Measurements from ENCODE around the gene OGDHL. TPM values are rescaled to one million over a fixed set of nuclear protein-coding genes. Genes with fewer than 3 reads are reported as not detected.
"Not testable (repeated sequence)": the region's sequence is repeated elsewhere in the genome, so short reads cannot be mapped to it uniquely, and the experiment has no call there.

OGDHL gene
- total and polyA plus RNA-seq, 2 experiments from 2014 or later: 25.8 to 44.6 TPM

DNA sequence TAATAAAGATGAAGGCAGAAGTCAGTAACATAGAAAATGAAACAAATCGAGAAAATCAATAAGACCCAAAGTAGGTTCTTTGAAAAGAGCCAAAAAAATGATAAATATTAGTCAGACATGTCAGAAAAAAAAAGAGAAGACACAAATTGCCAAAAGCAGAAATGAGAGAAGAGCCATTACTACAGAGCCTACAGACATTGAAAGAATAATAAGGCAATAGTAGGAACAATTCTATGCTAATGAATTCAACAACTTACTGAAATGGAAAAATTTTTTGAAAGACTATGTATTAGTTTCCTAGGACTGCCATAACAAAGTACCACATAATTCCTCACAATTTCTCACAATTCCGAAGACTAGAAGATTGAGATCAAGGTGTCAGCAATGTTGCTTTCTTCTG is 35.5 kb downstream of the OGDHL start:
- Histone ChIP-seq H3K27ac (no peak overlapping the region), H3K36me3 (no peaks in the 10 kb centered on the region), H3K9me3 (ENCODE audit: low read depth) (no peaks in the 10 kb centered on the region), H3K4me1 (ENCODE audit: low read depth) (no peaks in the 10 kb centered on the region), H3K27me3 (no peaks in the 10 kb centered on the region), H3K4me3 (no peak overlapping the region)
- TF ChIP-seq, protein P1, sequence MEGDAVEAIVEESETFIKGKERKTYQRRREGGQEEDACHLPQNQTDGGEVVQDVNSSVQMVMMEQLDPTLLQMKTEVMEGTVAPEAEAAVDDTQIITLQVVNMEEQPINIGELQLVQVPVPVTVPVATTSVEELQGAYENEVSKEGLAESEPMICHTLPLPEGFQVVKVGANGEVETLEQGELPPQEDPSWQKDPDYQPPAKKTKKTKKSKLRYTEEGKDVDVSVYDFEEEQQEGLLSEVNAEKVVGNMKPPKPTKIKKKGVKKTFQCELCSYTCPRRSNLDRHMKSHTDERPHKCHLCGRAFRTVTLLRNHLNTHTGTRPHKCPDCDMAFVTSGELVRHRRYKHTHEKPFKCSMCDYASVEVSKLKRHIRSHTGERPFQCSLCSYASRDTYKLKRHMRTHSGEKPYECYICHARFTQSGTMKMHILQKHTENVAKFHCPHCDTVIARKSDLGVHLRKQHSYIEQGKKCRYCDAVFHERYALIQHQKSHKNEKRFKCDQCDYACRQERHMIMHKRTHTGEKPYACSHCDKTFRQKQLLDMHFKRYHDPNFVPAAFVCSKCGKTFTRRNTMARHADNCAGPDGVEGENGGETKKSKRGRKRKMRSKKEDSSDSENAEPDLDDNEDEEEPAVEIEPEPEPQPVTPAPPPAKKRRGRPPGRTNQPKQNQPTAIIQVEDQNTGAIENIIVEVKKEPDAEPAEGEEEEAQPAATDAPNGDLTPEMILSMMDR (IDR thresholded peaks at IDR 0.05; ENCODE audit: low read depth, low read length): no peak
- DNase-seq (ENCODE audit: low read depth in 1 of 2, low spot score in 1 of 2): no peak

DNA sequence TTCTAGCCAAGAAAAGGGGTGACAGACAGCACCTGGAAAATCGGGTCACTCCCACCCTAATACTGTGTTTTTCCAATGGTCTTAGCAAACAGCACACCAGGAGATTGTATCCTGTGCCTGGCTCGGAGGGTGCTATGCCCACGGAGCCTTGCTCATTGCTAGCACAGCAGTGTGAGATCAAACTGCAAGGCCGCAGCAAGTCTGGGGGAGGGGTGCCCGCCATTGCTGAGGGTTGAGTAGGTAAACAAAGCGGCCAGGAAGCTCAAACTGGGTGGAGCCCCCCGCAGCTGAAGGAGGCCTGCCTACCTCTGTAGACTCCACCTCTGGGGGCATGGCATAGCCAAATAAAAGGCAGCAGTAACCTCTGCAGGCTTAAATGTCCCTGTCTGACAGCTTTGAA is 47.0 kb downstream of the OGDHL start:
- H3K36me3 ChIP-seq; H3K4me1 ChIP-seq (ENCODE audit: low read depth); H3K27ac ChIP-seq: not testable (repeated sequence)

DNA sequence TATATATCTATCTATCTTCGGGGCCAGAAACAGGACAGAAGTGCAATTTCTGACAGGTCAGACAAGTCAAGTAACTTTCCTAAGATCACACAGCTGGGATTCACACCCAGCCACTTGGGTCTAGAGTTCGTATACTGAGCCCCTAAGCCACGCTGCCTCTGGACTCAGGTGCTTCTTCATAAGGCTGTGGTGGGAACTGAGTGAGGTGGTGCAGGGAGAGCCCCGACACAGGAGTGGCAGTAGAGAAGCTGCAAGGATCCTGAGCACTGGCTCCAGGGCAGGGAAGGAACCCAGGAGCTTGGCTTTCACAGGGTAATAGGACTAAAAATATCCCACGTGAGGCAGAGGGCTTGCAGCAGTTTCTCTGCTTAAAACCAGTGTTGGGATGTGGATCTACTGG is 48.9 kb downstream of the OGDHL start:
- Histone ChIP-seq H3K27ac (no peak overlapping the region), H3K27me3 (no peaks in the 10 kb centered on the region), H3K4me3 (no peak overlapping the region), H3K4me1 (ENCODE audit: low read depth) (no peaks in the 10 kb centered on the region), H3K9me3 (ENCODE audit: low read depth) (no peaks in the 10 kb centered on the region), H3K36me3 (no peaks in the 10 kb centered on the region)
- DNase-seq (ENCODE audit: low read depth in 1 of 2, low spot score in 1 of 2): no peak
- TF ChIP-seq, protein P1 (IDR thresholded peaks at IDR 0.05; ENCODE audit: low read depth, low read length): no peak

More for the DNA sequence above, 47.0 kb downstream of the OGDHL start:
- DNase-seq (ENCODE audit: low read depth in 1 of 2, low spot score in 1 of 2); H3K27me3 ChIP-seq; H3K4me3 ChIP-seq; H3K9me3 ChIP-seq (ENCODE audit: low read depth): not testable (repeated sequence)

DNA sequence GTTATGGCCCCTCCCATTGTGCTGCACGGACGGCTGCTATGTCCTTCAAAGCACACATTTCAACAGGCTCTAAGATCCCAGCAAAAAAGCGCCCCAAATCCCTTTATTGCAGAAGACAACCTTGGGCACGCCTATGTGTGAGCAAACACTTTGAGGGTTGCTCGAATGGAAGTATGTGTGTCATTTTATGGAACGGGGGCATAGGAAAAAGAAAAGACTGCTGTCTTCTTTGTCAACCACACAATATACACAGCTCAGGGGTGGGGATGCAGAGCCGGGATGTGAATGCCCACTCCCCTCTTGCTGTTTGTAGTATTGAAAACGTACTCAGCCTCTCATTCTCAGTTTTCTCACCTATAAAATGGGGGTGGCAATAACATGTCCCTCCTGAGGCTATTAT is 50.6 kb downstream of the OGDHL start:
- no peak overlapping the region for H3K4me3 ChIP-seq
- no peak for DNase-seq (ENCODE audit: low read depth in 1 of 2, low spot score in 1 of 2)
- H3K36me3 ChIP-seq: no peaks in the 10 kb centered on the region
- no peaks in the 10 kb centered on the region for H3K9me3 ChIP-seq (ENCODE audit: low read depth)
- H3K27ac ChIP-seq: no peak overlapping the region
- TF ChIP-seq, protein P1 (IDR thresholded peaks at IDR 0.05; ENCODE audit: low read depth, low read length): no peak
- no peaks in the 10 kb centered on the region for H3K4me1 ChIP-seq (ENCODE audit: low read depth)
- H3K27me3 ChIP-seq: no peaks in the 10 kb centered on the region

DNA sequence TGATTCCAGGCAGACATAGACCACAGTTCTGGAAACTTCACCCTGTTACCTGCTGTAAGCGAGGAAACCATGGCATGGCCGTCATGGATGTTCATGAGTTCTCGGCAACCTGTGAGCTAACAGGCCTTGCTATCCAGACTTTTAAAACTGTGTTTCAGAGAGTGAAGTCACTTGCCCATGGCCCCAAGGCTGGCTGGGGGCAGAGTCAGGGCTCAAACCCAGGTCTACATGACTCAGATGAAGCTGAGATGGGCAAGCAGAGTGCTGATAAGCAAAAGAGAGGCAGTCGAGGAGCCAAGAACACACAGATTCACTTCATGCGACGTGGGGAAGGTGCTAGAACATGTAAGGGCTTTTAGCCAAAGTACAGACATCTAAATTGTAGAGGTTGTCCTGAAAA is 51.2 kb downstream of the OGDHL start:
- no peak for DNase-seq (ENCODE audit: low read depth in 1 of 2, low spot score in 1 of 2)
- H3K27ac ChIP-seq: no peak overlapping the region
- H3K36me3 ChIP-seq: no peaks in the 10 kb centered on the region
- H3K4me3 ChIP-seq: no peak overlapping the region
- TF ChIP-seq, protein P1 (IDR thresholded peaks at IDR 0.05; ENCODE audit: low read depth, low read length): no peak
- no peaks in the 10 kb centered on the region for H3K9me3 ChIP-seq (ENCODE audit: low read depth)
- no peaks in the 10 kb centered on the region for H3K4me1 ChIP-seq (ENCODE audit: low read depth)
- no peaks in the 10 kb centered on the region for H3K27me3 ChIP-seq

DNA sequence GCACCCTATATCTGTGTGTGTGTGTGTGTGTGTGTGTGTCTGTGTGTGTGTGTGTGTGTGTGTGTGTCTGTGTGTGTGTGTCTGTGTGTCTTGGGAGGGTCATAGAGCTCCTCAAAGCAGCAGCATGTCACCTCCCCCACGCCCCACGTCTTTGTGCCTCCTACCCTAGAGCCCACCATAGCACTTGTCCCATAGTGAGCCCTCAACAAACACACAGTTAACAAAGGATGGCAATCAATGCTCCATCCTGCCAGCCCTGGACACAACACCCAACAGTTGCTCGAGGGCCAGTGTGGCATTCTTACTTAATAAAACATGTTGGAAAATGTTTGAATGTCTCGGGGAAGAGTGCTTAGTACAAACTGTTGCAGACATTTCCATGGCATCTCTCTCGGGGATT is 52.2 kb downstream of the OGDHL start:
- DNase-seq (ENCODE audit: low read depth in 1 of 2, low spot score in 1 of 2): no peak
- no peaks in the 10 kb centered on the region for H3K9me3 ChIP-seq (ENCODE audit: low read depth)
- no peaks in the 10 kb centered on the region for H3K4me1 ChIP-seq (ENCODE audit: low read depth)
- no peaks in the 10 kb centered on the region for H3K27me3 ChIP-seq
- H3K4me3 ChIP-seq: no peak overlapping the region
- TF ChIP-seq, protein P1 (IDR thresholded peaks at IDR 0.05; ENCODE audit: low read depth, low read length): no peak
- H3K27ac ChIP-seq: no peak overlapping the region
- no peaks in the 10 kb centered on the region for H3K36me3 ChIP-seq
